GM19351 (cell line): ENCODE data around the gene CDK19.
A peak's percentile ranks its signal among the peaks of the same experiment; 100 is the strongest.
"Not testable (repeated sequence)": the region's sequence is repeated elsewhere in the genome, so short reads cannot be mapped to it uniquely, and the experiment has no call there.

Experiments
- ATAC-seq: cut with Tn5 transposase; IDR thresholded peaks from one replicate; pipeline ENCODE4 v1.9.1; 2021; ENCODE audit warnings: mild to moderate bottlenecking, moderate library complexity; ENCODE audit not compliant: unreplicated experiment

The CDK19 gene

GRCh38 chr6:110815411-110816409 lies at the start of gene CDK19:
CDK19 (minus strand) TSS chr6:110815469; CDS start chr6:110815136, 333 bp downstream.
- peak; percentile 69 for ATAC-seq

- ATAC-seq: no peak
These were observed 49.6 kb upstream of the CDK19 start for GRCh38 chr6:110864824-110865223.

- no peak for ATAC-seq
These were observed 44.1 kb upstream of the CDK19 start for GRCh38 chr6:110859335-110859792.

- no peak for ATAC-seq
These were observed 43.4 kb upstream of the CDK19 start for GRCh38 chr6:110858562-110859214.

- ATAC-seq: no peak
These were observed 42.7 kb upstream of the CDK19 start for GRCh38 chr6:110858016-110858415.

GRCh38 chr6:110856296-110856695 lies 41.0 kb upstream of the CDK19 start:
- ATAC-seq: no peak

- no peak for ATAC-seq
These were observed 38.6 kb upstream of the CDK19 start for GRCh38 chr6:110853754-110854477.

- ATAC-seq: no peak
These were observed 37.5 kb upstream of the CDK19 start for GRCh38 chr6:110852773-110853172.

- no peak for ATAC-seq
These were observed 34.5 kb upstream of the CDK19 start for GRCh38 chr6:110849781-110850180.

GRCh38 chr6:110841266-110841665 lies 26.0 kb upstream of the CDK19 start:
- ATAC-seq: no peak

- ATAC-seq: not testable (repeated sequence)
These were observed 20.5 kb upstream of the CDK19 start for GRCh38 chr6:110835751-110836150.

GRCh38 chr6:110833831-110834230 lies 18.6 kb upstream of the CDK19 start:
- no peak for ATAC-seq

GRCh38 chr6:110831405-110831804 lies 16.1 kb upstream of the CDK19 start:
- no peak for ATAC-seq

- ATAC-seq: no peak
These were observed 13.1 kb upstream of the CDK19 start for GRCh38 chr6:110828396-110828795.

- ATAC-seq: no peak
These were observed 11.2 kb upstream of the CDK19 start for GRCh38 chr6:110826236-110827129.

- no peak for ATAC-seq
These were observed 7.9 kb upstream of the CDK19 start for GRCh38 chr6:110823146-110823545.

- no peak for ATAC-seq
These were observed 7.0 kb upstream of the CDK19 start for GRCh38 chr6:110822249-110822648.

GRCh38 chr6:110816677-110817076 lies 1.4 kb upstream of the CDK19 start:
- no peak for ATAC-seq

GRCh38 chr6:110815015-110815410 lies 256 bp downstream of the CDK19 start:
- no peak for ATAC-seq
